Colonic mucosa (tissue), 4 donors: ENCODE measurements around the gene MT1X. TPM values are rescaled to one million over a fixed set of nuclear protein-coding genes. Genes with fewer than 3 reads are reported as not detected.
A peak's percentile ranks its signal among the peaks of the same experiment; 100 is the strongest.

Experiments used
- DNase-seq: peaks from one replicate; pipeline ENCODE4 v3.0.0-alpha.2; 2020
- H3K27ac ChIP-seq: fragments of 200-600 bp; one replicate; pipeline ENCODE4 v1.8.0; 2021
- H3K27me3 ChIP-seq: fragments of 200-600 bp; one replicate; pipeline ENCODE4 v1.8.0; 2021
- H3K36me3 ChIP-seq: fragments of 200-600 bp; one replicate; pipeline ENCODE4 v1.8.0; 2021
- H3K4me1 ChIP-seq: fragments of 200-600 bp; one replicate; pipeline ENCODE4 v1.8.0; 2021; ENCODE audit warnings: mild to moderate bottlenecking
- H3K4me3 ChIP-seq: fragments of 200-600 bp; one replicate; pipeline ENCODE4 v1.8.0; 2021
- H3K9ac ChIP-seq, 2 donors: one replicate each; pipeline ENCODE4 v1.7.0; 2013; ENCODE audit warnings: control low read depth in 2 of 2, low read depth in 2 of 2, low read length in 2 of 2
- H3K9me3 ChIP-seq: fragments of 200-600 bp; one replicate; pipeline ENCODE4 v1.8.0; 2021
- intact Hi-C: fragments of 100-400 bp; cut with DNase I; formaldehyde crosslinking; loops from one replicate; pipeline ENCODE4 v1.14.1; 2022
- total RNA-seq, 2 donors: library from RNA; stranded (reverse); fragmentation: NEBNext Ultra II Directional in 1 of 2; extraction: Animal tissue kit (Norgen Biotek cat#: 25700) in 1 of 2; gene quantifications; one replicate each; pipeline ENCODE4 v1.2.1, GENCODE V29; 2021
- TF ChIP-seq, protein P1 (sequence below): fragments of 200-600 bp; IDR thresholded peaks from one replicate; pipeline ENCODE4 v1.8.0; 2022; ENCODE audit warnings: antibody characterized with exemption, mild to moderate bottlenecking
- donor health status: healthy.
- donor health status: DM: no; HTN: no; CAD: no.
- donor health status: DM: no; HTN: no; CAD: no.

The MT1X gene
- total RNA-seq, 2 donors from 2014 or later, result 112 to 149 TPM

DNA sequence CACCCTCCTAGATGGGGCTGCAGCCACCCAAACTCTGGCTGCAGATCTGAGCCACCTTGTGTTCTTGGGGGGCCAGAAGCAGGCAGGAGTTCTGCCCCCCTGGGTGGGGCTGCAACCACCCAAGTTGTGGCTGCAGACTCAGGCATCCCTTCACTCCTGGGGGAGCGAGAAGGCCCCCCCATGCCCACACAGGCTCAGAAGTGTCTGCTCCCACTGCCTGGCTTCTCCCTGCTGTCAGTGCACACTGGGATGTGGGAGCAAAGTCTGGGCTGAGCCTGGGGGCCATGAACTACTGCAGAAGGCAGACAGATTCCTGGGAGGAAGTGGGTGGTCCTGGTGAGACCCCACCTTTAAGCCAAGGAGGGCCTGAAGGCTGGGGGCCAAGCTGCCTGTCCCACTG is 13.0 kb downstream of the MT1X start:
- no peaks in the 10 kb centered on the region for H3K4me1 ChIP-seq
- no peaks in the 10 kb centered on the region for H3K9me3 ChIP-seq
- no peak for DNase-seq
- no peaks in the 10 kb centered on the region for H3K36me3 ChIP-seq
- H3K4me3 ChIP-seq, result no peak overlapping the region
- no peak overlapping the region for H3K9ac ChIP-seq
- H3K27ac ChIP-seq, result no peak overlapping the region
- TF ChIP-seq, protein P1, sequence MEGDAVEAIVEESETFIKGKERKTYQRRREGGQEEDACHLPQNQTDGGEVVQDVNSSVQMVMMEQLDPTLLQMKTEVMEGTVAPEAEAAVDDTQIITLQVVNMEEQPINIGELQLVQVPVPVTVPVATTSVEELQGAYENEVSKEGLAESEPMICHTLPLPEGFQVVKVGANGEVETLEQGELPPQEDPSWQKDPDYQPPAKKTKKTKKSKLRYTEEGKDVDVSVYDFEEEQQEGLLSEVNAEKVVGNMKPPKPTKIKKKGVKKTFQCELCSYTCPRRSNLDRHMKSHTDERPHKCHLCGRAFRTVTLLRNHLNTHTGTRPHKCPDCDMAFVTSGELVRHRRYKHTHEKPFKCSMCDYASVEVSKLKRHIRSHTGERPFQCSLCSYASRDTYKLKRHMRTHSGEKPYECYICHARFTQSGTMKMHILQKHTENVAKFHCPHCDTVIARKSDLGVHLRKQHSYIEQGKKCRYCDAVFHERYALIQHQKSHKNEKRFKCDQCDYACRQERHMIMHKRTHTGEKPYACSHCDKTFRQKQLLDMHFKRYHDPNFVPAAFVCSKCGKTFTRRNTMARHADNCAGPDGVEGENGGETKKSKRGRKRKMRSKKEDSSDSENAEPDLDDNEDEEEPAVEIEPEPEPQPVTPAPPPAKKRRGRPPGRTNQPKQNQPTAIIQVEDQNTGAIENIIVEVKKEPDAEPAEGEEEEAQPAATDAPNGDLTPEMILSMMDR, result no peak
- no peaks in the 10 kb centered on the region for H3K27me3 ChIP-seq
- intact Hi-C loops, result no loop called here

GRCh38 chr16:56697456-56698155 is 15.3 kb downstream of the MT1X start:
- TF ChIP-seq, protein P1, result no peak

DNA sequence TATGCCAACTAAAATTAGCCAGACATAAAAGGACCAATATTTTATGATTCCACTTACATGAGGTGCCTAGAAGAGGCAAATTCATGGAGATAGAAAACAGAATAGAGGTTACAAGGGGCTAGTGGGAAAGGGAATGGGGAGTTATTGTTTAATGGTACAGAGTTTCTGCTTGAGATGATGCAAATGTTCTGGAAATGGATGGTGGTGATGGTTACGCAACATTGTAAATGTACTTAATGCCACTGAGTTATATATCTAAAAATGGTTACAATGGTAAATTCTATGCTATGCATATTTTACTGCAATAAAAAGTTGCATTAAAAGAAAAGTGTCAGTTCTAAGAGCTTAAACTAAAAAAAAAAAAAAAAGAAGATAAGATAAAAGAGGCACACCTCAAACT is 17.9 kb downstream of the MT1X start:
- Histone ChIP-seq H3K27me3 (no peaks in the 10 kb centered on the region), H3K36me3 (no peaks in the 10 kb centered on the region), H3K9ac (no peak overlapping the region), H3K27ac (no peak overlapping the region), H3K9me3 (no peaks in the 10 kb centered on the region), H3K4me1 (no peaks in the 10 kb centered on the region), H3K4me3 (no peak overlapping the region)
- intact Hi-C loops, result loop anchor here (5.0 kb wide), 3 partner anchors 98 to 183 kb away; no protein-coding TSS in a partner anchor
- no peak for DNase-seq
- TF ChIP-seq, protein P1, result no peak

More at GRCh38 chr16:56697456-56698155, 15.3 kb downstream of the MT1X start:
- no peak overlapping the region for H3K9ac ChIP-seq
- no peak for DNase-seq
- H3K27me3 ChIP-seq, result no peaks in the 10 kb centered on the region
- no peak overlapping the region for H3K4me3 ChIP-seq
- H3K27ac ChIP-seq, result no peak overlapping the region
- no peaks in the 10 kb centered on the region for H3K36me3 ChIP-seq
- H3K4me1 ChIP-seq, result no peaks in the 10 kb centered on the region
- no peaks in the 10 kb centered on the region for H3K9me3 ChIP-seq
- intact Hi-C loops, result no loop called here

DNA sequence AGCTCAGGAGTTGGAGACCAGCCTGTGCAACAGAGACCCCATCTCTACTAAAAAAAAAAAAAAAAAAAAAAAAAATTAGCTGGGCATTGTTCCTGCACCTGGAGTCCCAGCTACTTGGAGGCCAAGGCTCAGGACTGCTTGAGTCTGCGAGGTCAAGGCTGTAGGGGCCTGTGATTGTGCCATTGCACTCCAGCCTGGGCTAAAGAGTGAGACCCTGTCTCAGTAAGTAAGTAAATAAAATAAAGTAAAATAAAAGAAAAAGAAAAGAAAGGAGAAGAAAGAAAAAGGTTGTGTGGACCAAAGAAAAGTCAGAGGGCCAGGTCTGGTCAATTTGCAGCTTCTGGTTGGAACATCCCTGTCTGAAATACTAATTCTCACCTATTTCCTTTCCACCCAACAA is 18.4 kb downstream of the MT1X start:
- no peak overlapping the region for H3K9ac ChIP-seq
- no peaks in the 10 kb centered on the region for H3K9me3 ChIP-seq
- H3K27me3 ChIP-seq, result no peaks in the 10 kb centered on the region
- no peak overlapping the region for H3K27ac ChIP-seq
- H3K36me3 ChIP-seq, result no peaks in the 10 kb centered on the region
- no peak overlapping the region for H3K4me3 ChIP-seq
- DNase-seq, result no peak
- TF ChIP-seq, protein P1, result no peak
- intact Hi-C loops, result loop anchor here (5.0 kb wide), 3 partner anchors 98 to 183 kb away; no protein-coding TSS in a partner anchor
- H3K4me1 ChIP-seq, result no peaks in the 10 kb centered on the region

DNA sequence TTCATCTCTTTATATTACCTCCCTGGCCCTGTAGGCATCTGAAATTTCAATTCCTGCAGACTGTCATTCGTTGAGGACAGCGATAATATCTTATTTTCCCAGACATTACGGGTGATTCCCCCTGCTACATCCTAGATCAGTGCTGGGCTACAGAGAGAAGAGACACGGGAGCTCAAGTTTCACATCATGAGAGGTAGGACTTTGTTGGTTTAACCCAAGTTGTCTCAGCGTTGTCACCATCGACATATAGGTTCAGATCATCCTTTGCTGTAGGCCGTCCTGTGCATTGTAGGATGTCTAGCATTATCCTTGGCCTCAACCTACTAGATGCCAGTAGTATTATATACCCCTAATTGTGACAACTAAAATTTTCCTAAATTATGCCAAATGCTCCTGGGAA is 19.3 kb downstream of the MT1X start:
- no peaks in the 10 kb centered on the region for H3K9me3 ChIP-seq
- no peak for DNase-seq
- H3K4me3 ChIP-seq, result no peak overlapping the region
- no peak overlapping the region for H3K27ac ChIP-seq
- H3K27me3 ChIP-seq, result no peaks in the 10 kb centered on the region
- H3K36me3 ChIP-seq, result no peaks in the 10 kb centered on the region
- peak overlapping the region in 1 of 2 donors; percentile 14 for H3K9ac ChIP-seq
- no peaks in the 10 kb centered on the region for H3K4me1 ChIP-seq
- TF ChIP-seq, protein P1, result no peak
- intact Hi-C loops, result loop anchor here (5.0 kb wide), 3 partner anchors 99 to 184 kb away; no protein-coding TSS in a partner anchor
